ENCODE measurements around the gene LRCH3.

- TF ChIP-seq EZH2phosphoT487 (IDR thresholded peaks at IDR 0.05; ENCODE audit: low read depth, severe bottlenecking, unreplicated experiment) (no peak), CTCF (IDR thresholded peaks at IDR 0.05; ENCODE audit: poor library complexity) (no peak)
Measured at GRCh38 chr3:197854596-197855343, 63.7 kb downstream of the LRCH3 start.

All from hepatocyte (in vitro differentiated cells).